Hepatocyte (in vitro differentiated cells): ENCODE results near the gene LEMD2. TPM values are rescaled to one million over a fixed set of nuclear protein-coding genes. Genes with fewer than 3 reads are reported as not detected.

ENCODE experiments used
- DNase-seq: peaks from one replicate; pipeline ENCODE4 v3.0.0-alpha.2; 2016; ENCODE audit warnings: low spot score
- H2AFZ ChIP-seq: fragments of 200-600 bp; sonication (generic); 2 replicates; pipeline ENCODE4 v1.6.0; 2016; ENCODE audit warnings: antibody characterized with exemption, mild to moderate bottlenecking
- H3K27ac ChIP-seq: fragments of 200-600 bp; sonication (generic); 2 replicates; pipeline ENCODE4 v1.5.1; 2016; ENCODE audit warnings: mild to moderate bottlenecking
- H3K27me3 ChIP-seq: fragments of 200-600 bp; sonication (generic); 2 replicates; pipeline ENCODE4 v1.6.1; 2016
- H3K36me3 ChIP-seq: fragments of 200-600 bp; sonication (generic); replicated peaks from 2 replicates; pipeline ENCODE4 v1.5.1; 2016; ENCODE audit warnings: low read depth; ENCODE audit not compliant: insufficient read depth
- H3K4me1 ChIP-seq: fragments of 200-600 bp; sonication (generic); 2 replicates; pipeline ENCODE4 v1.5.1; 2016; ENCODE audit warnings: mild to moderate bottlenecking, moderate library complexity; ENCODE audit not compliant: insufficient read depth
- H3K4me2 ChIP-seq: fragments of 200-600 bp; sonication (generic); 2 replicates; pipeline ENCODE4 v1.6.0; 2016
- H3K4me3 ChIP-seq: fragments of 200-600 bp; sonication (generic); 2 replicates; pipeline ENCODE4 v1.5.1; 2016; ENCODE audit warnings: mild to moderate bottlenecking
- H3K79me2 ChIP-seq: fragments of 200-600 bp; sonication (generic); 2 replicates; pipeline ENCODE4 v1.6.0; 2017; ENCODE audit warnings: mild to moderate bottlenecking
- H3K9me2 ChIP-seq: fragments of 200-600 bp; sonication (generic); replicated peaks from 2 replicates; pipeline ENCODE4 v1.6.0; 2017; ENCODE audit warnings: mild to moderate bottlenecking; ENCODE audit not compliant: insufficient read depth
- H3K9me3 ChIP-seq: fragments of 200-600 bp; sonication (generic); 2 replicates; pipeline ENCODE4 v1.5.1; 2016; ENCODE audit warnings: low read depth, mild to moderate bottlenecking
- H4K20me1 ChIP-seq: fragments of 200-600 bp; sonication (generic); 2 replicates; pipeline ENCODE4 v1.6.0; 2016; ENCODE audit warnings: mild to moderate bottlenecking; ENCODE audit not compliant: insufficient read depth, poor library complexity, severe bottlenecking
- CTCF ChIP-seq: fragments of 200-600 bp; sonication (generic); IDR thresholded peaks from 2 replicates; pipeline ENCODE4 v1.5.1; 2016; ENCODE audit warnings: antibody characterized with exemption, mild to moderate bottlenecking; ENCODE audit not compliant: poor library complexity
- EZH2 ChIP-seq: fragments of 200-600 bp; sonication (generic); IDR thresholded peaks from 2 replicates; pipeline ENCODE4 v1.6.1; 2016; ENCODE audit warnings: antibody characterized with exemption, mild to moderate bottlenecking, borderline replicate concordance
- EZH2phosphoT487 ChIP-seq: fragments of 200-600 bp; sonication (generic); IDR thresholded peaks from one replicate; pipeline ENCODE4 v1.6.1; 2018; ENCODE audit warnings: antibody characterized with exemption, mild to moderate bottlenecking, low read depth, moderate library complexity; ENCODE audit not compliant: unreplicated experiment, severe bottlenecking
- WGBS: methylation state at CpG from one replicate; pipeline ENCODE4 v1.1.6; 2016; ENCODE audit warnings: low lambda C conversion rate; ENCODE audit errors: missing lambda C conversion rate; 5-methylcytosine and 5-hydroxymethylcytosine counted together
- polyA plus RNA-seq: library from polyadenylated mRNA; unstranded; fragments of >200 nt; fragmentation: Nextera tagmentation; extraction: Ambion mirVana; gene quantifications from 2 replicates; pipeline ENCODE4 v1.2.1, GENCODE V29; 2016
- total RNA-seq: library from RNA; depleted of rRNA; stranded (reverse); fragments of >200 nt; gene quantifications from 2 replicates; pipeline ENCODE4 v1.2.3, GENCODE V29; 2014

Gene LEMD2
- total and polyA plus RNA-seq, 2 experiments from 2014 or later = 38.1 to 66.3 TPM

GRCh38 chr6:33733709-33734007 is 55.3 kb downstream of the LEMD2 start:
- Histone ChIP-seq H3K4me2 (no peak overlapping the region), H4K20me1 (no peaks in the 10 kb centered on the region), H3K9me2 (no peaks in the 10 kb centered on the region), H3K79me2 (no peaks in the 10 kb centered on the region), H3K36me3 (no peaks in the 10 kb centered on the region), H3K9me3 (no peaks in the 10 kb centered on the region), H3K4me1 (no peaks in the 10 kb centered on the region), H3K27ac (no peak overlapping the region), H3K4me3 (no peak overlapping the region), H2AFZ (no peak overlapping the region), H3K27me3 (no peaks in the 10 kb centered on the region)
- 92% methylated on average over 8 of the region's 8 CpGs for WGBS
- DNase-seq = no peak
- no peak for TF ChIP-seq EZH2
- TF ChIP-seq EZH2phosphoT487 = no peak
- TF ChIP-seq CTCF = no peak

- H3K4me1 ChIP-seq = no peaks in the 10 kb centered on the region
- no peak overlapping the region for H3K27ac ChIP-seq
- H4K20me1 ChIP-seq = no peaks in the 10 kb centered on the region
- no peaks in the 10 kb centered on the region for H3K79me2 ChIP-seq
- WGBS = 88% methylated on average over 13 of the region's 13 CpGs
- DNase-seq = no peak
- H2AFZ ChIP-seq = no peak overlapping the region
- H3K4me3 ChIP-seq = no peak overlapping the region
- H3K27me3 ChIP-seq = no peaks in the 10 kb centered on the region
- TF ChIP-seq EZH2phosphoT487 = no peak
- TF ChIP-seq EZH2 = no peak
- no peak for TF ChIP-seq CTCF
- no peak overlapping the region for H3K4me2 ChIP-seq
- no peaks in the 10 kb centered on the region for H3K9me3 ChIP-seq
- no peaks in the 10 kb centered on the region for H3K36me3 ChIP-seq
- no peaks in the 10 kb centered on the region for H3K9me2 ChIP-seq
Observed at GRCh38 chr6:33732817-33733708, 55.9 kb downstream of the LEMD2 start.

DNA sequence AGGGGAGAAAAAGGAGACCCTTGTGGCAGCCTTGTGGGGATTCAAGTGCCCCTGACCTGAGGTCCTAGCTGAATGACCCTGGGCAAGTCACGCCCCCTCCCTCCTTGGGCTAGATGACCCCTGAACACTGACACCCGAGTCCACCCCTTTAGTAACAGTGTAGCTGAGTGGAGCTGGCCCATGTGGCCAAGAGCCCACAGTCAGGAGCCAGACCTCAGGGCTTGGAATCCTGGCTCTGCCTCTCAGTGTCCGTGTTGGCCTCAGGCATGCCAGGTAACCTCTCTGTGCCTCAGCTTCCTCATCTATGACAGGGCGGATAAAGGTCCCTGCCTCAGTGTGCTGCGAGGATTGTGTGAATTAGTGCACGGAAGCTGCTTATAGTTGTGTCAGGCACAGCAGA is 56.5 kb downstream of the LEMD2 start:
- DNase-seq = no peak
- no peaks in the 10 kb centered on the region for H3K9me2 ChIP-seq
- H3K4me2 ChIP-seq = no peak overlapping the region
- H3K27me3 ChIP-seq = no peaks in the 10 kb centered on the region
- no peaks in the 10 kb centered on the region for H3K4me1 ChIP-seq
- H2AFZ ChIP-seq = no peak overlapping the region
- H3K36me3 ChIP-seq = no peaks in the 10 kb centered on the region
- H3K4me3 ChIP-seq = no peak overlapping the region
- H3K79me2 ChIP-seq = no peaks in the 10 kb centered on the region
- no peak overlapping the region for H3K27ac ChIP-seq
- no peaks in the 10 kb centered on the region for H3K9me3 ChIP-seq
- TF ChIP-seq EZH2 (no peak), EZH2phosphoT487 (no peak), CTCF (no peak)
- H4K20me1 ChIP-seq = no peaks in the 10 kb centered on the region
- 87% methylated on average over 6 of the region's 6 CpGs for WGBS
